Subcutaneous adipose tissue (tissue), 4 donors: ENCODE data around the gene CCDC102A. TPM values are rescaled to one million over a fixed set of nuclear protein-coding genes. Genes with fewer than 3 reads are reported as not detected.

Experiments
- total RNA-seq, 4 donors: library from RNA; depleted of rRNA; stranded (reverse); fragments of >200 nt; gene quantifications; one replicate each; pipeline ENCODE4 v1.1.0, GENCODE V29; 2016
- TF ChIP-seq, protein P1 (sequence below): fragments of 450-650 bp; IDR thresholded peaks from one replicate; pipeline ENCODE4 v1.5.1; 2016; ENCODE audit warnings: low read depth, mild to moderate bottlenecking, control low read depth, antibody characterized with exemption, moderate library complexity

CCDC102A gene
- total RNA-seq, 4 donors from 2014 or later, result 5.5 to 7.0 (median 6.2) TPM

DNA sequence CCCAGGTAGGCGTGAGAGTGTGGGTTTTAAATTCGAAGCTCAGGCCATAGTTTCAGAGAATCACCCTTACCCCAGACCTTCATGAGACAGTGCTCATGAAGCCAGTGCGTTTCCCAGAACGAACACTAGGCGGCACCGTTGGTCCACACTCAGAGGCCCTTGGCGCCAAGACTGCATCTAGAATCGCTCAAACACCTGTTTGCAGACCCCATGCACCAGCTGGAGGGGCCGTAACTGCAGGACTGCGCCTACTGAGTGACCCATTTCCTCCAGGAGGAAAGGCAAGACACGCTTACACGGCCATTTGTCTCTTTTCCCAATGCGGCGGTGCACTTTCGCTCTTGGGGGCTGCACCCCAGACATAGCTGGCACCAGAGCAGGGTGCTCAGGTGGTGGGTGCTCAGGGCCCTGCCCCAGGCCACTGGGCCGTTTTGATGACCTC, 40.1 kb upstream of the CCDC102A start:
- TF ChIP-seq, protein P1, sequence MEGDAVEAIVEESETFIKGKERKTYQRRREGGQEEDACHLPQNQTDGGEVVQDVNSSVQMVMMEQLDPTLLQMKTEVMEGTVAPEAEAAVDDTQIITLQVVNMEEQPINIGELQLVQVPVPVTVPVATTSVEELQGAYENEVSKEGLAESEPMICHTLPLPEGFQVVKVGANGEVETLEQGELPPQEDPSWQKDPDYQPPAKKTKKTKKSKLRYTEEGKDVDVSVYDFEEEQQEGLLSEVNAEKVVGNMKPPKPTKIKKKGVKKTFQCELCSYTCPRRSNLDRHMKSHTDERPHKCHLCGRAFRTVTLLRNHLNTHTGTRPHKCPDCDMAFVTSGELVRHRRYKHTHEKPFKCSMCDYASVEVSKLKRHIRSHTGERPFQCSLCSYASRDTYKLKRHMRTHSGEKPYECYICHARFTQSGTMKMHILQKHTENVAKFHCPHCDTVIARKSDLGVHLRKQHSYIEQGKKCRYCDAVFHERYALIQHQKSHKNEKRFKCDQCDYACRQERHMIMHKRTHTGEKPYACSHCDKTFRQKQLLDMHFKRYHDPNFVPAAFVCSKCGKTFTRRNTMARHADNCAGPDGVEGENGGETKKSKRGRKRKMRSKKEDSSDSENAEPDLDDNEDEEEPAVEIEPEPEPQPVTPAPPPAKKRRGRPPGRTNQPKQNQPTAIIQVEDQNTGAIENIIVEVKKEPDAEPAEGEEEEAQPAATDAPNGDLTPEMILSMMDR, result no peak

- TF ChIP-seq, protein P1, result no peak
Observed at GRCh38 chr16:57575468-57576277, 39.3 kb upstream of the CCDC102A start.

GRCh38 chr16:57574646-57575467, 38.5 kb upstream of the CCDC102A start:
- TF ChIP-seq, protein P1, result no peak

- TF ChIP-seq, protein P1, result no peak
Observed at GRCh38 chr16:57574086-57574485, 37.7 kb upstream of the CCDC102A start.

- TF ChIP-seq, protein P1, result no peak
Observed at GRCh38 chr16:57572978-57573728, 36.8 kb upstream of the CCDC102A start.

DNA sequence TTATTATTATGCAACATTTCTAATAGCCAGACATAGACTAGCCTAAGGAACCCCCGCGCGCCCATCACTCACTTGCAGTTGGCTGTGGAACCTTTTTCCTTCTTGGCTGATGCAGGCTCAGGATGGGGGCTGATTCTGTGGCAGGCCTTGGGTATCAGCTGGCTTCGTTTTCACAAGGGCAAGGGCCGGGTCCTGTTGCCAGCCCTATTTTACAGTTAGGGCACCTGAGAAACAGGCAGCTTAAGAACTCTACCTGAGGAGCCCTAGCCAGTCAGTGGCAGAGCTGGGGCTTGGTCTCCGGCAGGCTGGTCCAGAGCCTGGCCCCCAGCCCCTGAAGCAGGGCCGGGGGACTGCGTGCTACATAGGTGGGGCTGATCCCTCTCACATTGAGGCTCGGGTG, 34.7 kb upstream of the CCDC102A start:
- TF ChIP-seq, protein P1, result no peak
